NOMO-1 treated with dmso at 0.1 percent for 144 hours (cell line): ENCODE data around the gene SH3BP2.

Experiments used
- DNase-seq: peaks from one replicate; lab custom pipeline; 2025; ENCODE audit not compliant: unreplicated experiment; lab: John Stamatoyannopoulos, UW

Gene SH3BP2, protein sequence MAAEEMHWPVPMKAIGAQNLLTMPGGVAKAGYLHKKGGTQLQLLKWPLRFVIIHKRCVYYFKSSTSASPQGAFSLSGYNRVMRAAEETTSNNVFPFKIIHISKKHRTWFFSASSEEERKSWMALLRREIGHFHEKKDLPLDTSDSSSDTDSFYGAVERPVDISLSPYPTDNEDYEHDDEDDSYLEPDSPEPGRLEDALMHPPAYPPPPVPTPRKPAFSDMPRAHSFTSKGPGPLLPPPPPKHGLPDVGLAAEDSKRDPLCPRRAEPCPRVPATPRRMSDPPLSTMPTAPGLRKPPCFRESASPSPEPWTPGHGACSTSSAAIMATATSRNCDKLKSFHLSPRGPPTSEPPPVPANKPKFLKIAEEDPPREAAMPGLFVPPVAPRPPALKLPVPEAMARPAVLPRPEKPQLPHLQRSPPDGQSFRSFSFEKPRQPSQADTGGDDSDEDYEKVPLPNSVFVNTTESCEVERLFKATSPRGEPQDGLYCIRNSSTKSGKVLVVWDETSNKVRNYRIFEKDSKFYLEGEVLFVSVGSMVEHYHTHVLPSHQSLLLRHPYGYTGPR

GRCh38 chr4:2792711-2793585 is at the start of gene SH3BP2:
Gene SH3BP2, plus strand, starts transcription at chr4:2793085. Its CDS starts 27,533 bp downstream, at chr4:2820618.
- peak; percentile 53 for DNase-seq

DNA sequence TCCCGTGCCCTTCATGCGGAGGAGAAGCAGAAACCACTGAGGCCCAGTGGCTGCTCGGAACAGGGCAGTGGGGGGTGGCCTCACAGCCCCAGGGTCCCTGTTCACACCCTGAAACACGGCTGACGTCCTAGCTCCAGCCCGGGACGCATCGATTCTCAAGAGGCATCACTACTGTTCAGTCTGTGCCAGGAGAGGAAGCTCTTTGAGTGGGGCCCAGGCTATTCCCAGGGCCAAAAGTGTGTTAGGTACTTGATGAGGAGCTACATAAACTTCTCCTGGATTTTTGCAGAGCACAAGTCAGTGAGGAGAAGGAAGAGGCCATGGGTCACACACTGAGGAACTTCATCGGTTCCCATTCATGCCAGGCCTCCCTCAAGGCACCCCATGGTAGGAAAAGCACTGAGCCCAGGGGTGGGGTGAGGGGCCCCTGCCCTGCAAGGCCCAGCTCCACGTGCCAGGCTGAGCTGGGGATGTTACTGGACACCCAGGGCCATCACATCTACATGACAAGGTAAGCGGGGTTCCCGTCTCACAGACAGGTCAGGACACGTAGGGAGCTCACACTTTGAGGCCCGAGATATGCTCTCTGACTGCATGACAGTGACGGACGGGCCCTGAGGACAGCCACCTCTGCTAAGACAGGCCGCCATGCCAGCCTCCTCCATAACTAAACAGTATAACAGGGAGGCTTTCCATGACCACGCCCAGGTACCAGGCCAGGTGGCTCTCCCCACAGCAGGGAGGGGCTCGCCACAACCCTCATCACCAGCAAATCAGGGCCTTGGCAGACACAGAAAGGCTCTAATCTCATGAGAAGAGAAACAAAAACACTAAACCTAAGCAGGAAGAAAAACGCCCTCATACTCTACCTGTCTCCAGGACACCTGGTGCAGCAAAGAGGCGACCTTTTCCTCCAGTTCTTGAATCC is 49.1 kb upstream of the SH3BP2 start:
- no peak for DNase-seq

GRCh38 chr4:2744576-2745270 is 48.2 kb upstream of the SH3BP2 start:
- DNase-seq: no peak

GRCh38 chr4:2745516-2745915 is 47.4 kb upstream of the SH3BP2 start:
- no peak for DNase-seq

- no peak for DNase-seq
Measured at GRCh38 chr4:2745981-2746806, 46.7 kb upstream of the SH3BP2 start.

- no peak for DNase-seq
Measured at GRCh38 chr4:2746891-2747695, 45.8 kb upstream of the SH3BP2 start.

GRCh38 chr4:2750719-2751605 is 41.9 kb upstream of the SH3BP2 start:
- no peak for DNase-seq

DNA sequence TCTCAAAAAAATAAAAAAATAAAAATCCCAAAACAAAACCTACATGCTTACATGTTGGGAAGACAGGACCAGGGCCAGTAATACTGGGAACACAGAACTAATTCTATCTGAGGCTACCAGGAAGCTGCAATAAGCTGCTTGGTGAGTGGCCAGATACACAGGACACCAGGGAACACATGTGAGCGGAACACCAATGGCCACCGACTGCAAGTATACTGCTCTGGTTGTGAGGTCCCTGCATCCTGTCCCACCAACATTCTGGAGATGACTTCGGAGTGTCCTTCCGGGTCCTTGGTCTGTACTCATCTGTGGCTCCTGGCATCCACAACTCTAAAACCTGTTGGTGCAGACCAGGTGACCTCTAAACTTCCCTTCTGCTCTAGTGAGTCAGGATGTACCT is 39.4 kb upstream of the SH3BP2 start:
- DNase-seq: no peak

- DNase-seq: no peak
Measured at GRCh38 chr4:2754848-2755819, 37.8 kb upstream of the SH3BP2 start.

DNA sequence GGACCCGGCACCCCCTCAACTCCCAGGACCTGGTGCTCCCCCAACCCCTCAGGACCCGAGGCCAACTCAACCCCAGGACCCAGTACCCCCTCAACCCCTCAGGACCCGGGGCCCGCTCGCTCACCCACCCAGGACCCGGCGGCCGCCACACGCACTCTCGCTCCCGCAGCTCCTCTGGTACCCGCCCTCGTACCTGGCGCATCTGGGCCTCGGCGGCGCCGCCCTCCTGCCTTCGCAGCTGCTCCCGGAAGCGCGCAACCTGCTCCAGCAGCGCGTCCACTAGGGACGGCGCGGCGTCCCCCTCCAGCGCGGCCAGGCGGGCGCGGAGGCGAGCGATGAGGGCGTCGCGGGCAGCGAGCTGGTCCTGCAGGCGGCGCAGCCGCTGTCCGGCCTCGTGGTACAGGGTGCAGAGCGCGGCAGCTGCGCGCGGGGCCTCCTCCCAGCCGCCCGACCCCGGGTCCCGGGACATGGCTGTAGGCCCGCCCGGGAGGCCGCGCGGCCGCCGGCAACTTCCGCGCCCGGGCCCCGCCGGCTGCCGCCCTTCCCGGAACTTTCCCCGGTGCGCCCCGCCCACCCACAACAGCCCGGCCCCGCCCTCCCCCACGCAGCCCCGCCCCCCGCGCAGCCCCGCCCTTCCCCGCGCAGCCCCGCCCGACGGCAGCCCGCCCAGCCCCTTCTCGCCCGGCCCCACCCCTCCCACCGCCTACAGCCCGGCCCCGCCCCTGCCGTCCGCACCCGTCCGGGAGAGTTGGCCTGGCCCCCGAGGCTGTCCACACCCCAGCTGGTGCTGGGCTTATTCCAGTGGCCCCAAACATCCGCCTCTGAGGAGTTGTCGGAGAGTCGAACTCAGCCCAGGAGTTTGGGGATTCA is 36.8 kb upstream of the SH3BP2 start, which contains the start of gene TNIP2:
TNIP2 (minus strand) TSS at position 516 of the 870 bp plus-strand sequence; CDS start at position 469, 47 bp downstream.
- peak; percentile 46 for DNase-seq

DNA sequence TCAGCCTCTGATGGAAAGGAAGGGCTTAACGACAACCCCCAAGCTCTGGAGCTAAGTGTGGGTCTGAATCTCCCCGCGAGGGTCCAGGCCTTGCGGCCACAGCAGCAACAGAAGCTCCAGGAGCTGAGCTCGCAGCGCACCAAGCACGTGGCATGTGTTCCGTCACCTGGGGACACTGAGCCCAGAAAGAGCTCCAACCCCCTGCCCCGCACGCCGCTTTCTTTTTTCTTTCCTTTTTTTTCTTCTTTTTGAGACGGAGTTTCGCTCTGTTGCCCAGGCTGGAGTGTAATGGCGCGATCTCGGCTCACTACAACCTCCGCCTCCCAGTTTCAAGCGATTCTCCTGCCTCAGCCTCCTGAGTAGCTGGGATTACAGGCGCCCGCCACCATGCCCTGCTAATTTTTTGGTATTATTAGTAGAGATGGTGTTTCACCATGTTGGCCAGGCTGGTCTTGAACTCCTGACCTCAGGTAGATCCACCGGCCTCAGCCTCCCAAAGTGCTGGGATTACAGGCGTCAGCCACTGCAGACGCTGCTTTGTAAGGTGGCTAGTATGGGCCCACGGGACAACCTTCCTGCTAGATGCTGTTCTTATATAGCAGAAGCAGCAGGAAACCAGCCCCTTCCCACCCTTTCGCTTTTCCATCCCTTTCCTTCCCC is 36.1 kb upstream of the SH3BP2 start:
- DNase-seq: no peak

GRCh38 chr4:2757426-2757825 is 35.5 kb upstream of the SH3BP2 start:
- no peak for DNase-seq

DNA sequence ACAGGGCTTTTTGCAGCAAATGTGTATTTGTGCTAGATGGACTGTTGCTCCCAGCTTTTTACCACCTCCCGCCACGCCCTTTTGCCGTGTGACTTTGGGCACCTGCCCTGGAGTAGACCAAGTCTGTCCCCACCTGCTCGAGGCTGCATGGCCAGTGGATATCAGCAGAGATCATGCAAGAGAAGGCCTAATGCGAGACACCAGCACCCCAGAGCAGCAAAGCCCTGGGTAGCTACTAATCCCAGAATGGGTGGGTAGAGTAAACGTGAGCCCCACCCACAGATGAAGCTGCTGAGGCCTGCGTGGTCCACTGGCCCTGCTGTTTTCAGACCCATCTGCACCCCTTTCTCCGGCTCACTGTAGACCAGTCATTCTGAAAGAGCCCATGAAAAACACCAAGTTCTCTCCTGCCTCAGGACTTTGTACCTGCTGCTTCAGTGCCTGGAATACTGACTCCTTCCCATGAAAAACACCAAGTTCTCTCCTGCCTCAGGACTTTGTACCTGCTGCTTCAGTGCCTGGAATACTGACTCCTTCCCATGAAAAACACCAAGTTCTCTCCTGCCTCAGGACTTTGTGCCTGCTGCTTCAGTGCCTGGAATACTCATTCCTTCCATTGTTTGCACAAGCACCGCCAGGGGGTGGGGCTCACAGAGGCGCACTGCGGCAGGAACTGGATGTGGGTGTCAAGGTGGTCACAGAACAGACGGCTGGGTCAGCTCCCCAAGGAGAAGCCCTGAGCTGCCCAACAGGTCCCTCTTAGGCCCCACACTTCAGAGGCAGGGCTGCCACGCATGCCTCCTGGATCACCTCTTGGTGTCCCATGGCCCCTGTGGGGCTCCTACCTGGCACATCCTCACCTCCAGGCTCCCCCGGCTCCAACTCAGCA is 31.6 kb upstream of the SH3BP2 start:
- DNase-seq: no peak

GRCh38 chr4:2762048-2762447 is 30.8 kb upstream of the SH3BP2 start:
- DNase-seq: no peak
